Activated CD8-positive, alpha-beta memory T cell treated with anti-CD3 and anti-CD28 coated beads, Interleukin-2, amount 10 ng/mL, durations not matched to agents 7 days and 5 days (primary cell): ENCODE measurements around the gene EPOP. TPM values are rescaled to one million over a fixed set of nuclear protein-coding genes. Genes with fewer than 3 reads are reported as not detected.

Experiments used
- ATAC-seq: fragments of 150-1000 bp; cut with Tn5 transposase; one replicate; pipeline ENCODE4 v1.10.0; 2021; ENCODE audit warnings: moderate library complexity
- CTCF ChIA-PET: fragments of 350-600 bp; sonication (Branson Sonifier 250); formaldehyde crosslinking; loops from one replicate; lab custom pipeline; 2021; ENCODE audit warnings: antibody characterized with exemption; lab: Charles Lee
- DNase-seq: peaks from one replicate; pipeline ENCODE4 v3.0.0-alpha.2; 2020
- H3K27ac Mint-ChIP-seq: one replicate; pipeline ENCODE4 v1.8.0; 2021; ENCODE audit warnings: mild to moderate bottlenecking, mixed read lengths
- H3K27me3 Mint-ChIP-seq: one replicate; pipeline ENCODE4 v1.8.0; 2021; ENCODE audit warnings: mixed read lengths
- H3K36me3 Mint-ChIP-seq: one replicate; pipeline ENCODE4 v1.8.0; 2021; ENCODE audit warnings: mild to moderate bottlenecking, mixed read lengths
- H3K4me1 Mint-ChIP-seq: one replicate; pipeline ENCODE4 v1.8.0; 2021; ENCODE audit warnings: mixed read lengths
- H3K4me3 Mint-ChIP-seq: one replicate; pipeline ENCODE4 v1.8.0; 2021; ENCODE audit warnings: mild to moderate bottlenecking, moderate library complexity, mixed read lengths
- H3K9me3 Mint-ChIP-seq: one replicate; pipeline ENCODE4 v1.8.0; 2022; ENCODE audit warnings: low read depth, mixed read lengths
- total RNA-seq, 2 experiments: library from RNA; stranded (reverse); gene quantifications; one replicate each; pipeline ENCODE4 v1.2.3, GENCODE V29; 2021

Gene EPOP
- total RNA-seq, 2 experiments from 2014 or later, result 10.4 to 20.1 TPM

DNA sequence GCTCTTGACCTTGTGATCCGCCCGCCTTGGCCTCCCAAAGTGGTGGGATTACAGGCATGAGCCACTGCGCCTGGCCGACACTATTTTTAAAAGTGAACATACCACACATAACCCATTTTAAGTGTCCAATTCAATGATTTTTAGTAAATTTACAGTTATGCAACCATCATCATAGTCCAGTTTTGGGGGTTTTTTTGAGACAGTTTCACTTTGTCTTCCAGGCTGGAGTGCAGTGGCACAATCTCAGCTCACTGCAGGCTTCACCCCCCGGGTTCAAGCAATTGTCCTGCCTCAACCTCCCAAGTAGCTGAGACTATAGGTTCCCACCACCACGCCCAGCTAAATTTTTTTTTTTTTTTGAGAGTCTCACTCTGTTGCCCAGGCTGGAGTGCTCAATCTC lies 3.1 kb upstream of the EPOP start:
- Mint-ChIP-seq H3K27ac (no peak overlapping the region), H3K36me3 (no peaks in the 10 kb centered on the region)

DNA sequence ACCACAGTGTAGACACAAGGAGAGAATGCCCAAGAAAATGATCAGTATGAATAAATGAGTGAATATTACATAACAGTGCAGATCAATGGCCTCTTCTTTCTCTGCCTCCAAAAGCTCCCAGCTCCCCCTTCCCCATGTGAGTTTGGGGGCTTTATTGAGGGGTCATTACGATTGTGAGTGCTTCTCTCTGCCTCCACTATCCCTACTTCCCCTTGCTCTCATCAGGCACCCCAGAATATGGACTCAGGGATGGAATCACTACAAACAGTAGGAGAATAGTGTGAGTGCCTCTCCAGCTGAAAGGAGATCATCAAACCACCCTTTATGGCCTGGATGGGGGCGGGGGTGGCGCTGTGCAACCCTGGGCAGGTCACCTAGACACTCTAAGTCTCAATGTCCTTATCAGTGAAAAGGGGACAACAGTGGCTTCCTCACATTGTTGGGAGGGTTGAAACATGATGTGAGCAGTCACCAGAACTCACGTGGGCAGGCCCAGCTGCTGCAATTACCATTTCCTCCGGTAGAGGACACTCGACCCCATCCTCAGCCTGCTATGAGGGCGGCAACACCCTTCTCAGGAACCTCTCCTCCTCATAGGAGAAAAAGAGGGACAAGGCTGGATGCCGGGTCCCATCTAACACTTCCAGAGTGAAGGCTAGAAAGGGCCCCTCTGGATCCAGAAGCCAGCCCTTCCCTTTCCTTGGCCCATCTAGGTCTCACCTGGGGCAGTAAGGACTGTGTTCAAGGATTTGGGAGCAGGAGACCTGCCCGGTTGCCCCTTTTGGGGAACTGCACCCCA lies 2.1 kb upstream of the EPOP start:
- H3K9me3 Mint-ChIP-seq, result no peaks in the 10 kb centered on the region
- peaks cover 11% of the 10 kb centered on the region for H3K27me3 Mint-ChIP-seq
- ATAC-seq (peak; percentile 52), DNase-seq (peak; percentile 89)
- peaks cover 32% of the 10 kb centered on the region for H3K4me1 Mint-ChIP-seq
- no peak overlapping the region for H3K4me3 Mint-ChIP-seq
- peak overlapping the region; percentile 56 for H3K27ac Mint-ChIP-seq
- CTCF ChIA-PET, result interaction anchor here (0.6 to 11.1 kb wide), 24 partner anchors 8 to 255 kb away, joined by 3 to 232 read pairs (median 8); partner anchors contain the start of genes CISD3 and PSMB3
- no peaks in the 10 kb centered on the region for H3K36me3 Mint-ChIP-seq

More for the DNA sequence above, 3.1 kb upstream of the EPOP start:
- ATAC-seq (no peak), DNase-seq (no peak)
- CTCF ChIA-PET, result interaction anchor here (1.2 to 11.1 kb wide), 13 partner anchors 9 to 131 kb away, joined by 3 to 232 read pairs (median 11); partner anchors contain the start of genes CISD3 and PSMB3
- Mint-ChIP-seq H3K27me3 (peaks cover 4% of the 10 kb centered on the region), H3K4me3 (no peak overlapping the region), H3K4me1 (peaks cover 29% of the 10 kb centered on the region), H3K9me3 (no peaks in the 10 kb centered on the region)

DNA sequence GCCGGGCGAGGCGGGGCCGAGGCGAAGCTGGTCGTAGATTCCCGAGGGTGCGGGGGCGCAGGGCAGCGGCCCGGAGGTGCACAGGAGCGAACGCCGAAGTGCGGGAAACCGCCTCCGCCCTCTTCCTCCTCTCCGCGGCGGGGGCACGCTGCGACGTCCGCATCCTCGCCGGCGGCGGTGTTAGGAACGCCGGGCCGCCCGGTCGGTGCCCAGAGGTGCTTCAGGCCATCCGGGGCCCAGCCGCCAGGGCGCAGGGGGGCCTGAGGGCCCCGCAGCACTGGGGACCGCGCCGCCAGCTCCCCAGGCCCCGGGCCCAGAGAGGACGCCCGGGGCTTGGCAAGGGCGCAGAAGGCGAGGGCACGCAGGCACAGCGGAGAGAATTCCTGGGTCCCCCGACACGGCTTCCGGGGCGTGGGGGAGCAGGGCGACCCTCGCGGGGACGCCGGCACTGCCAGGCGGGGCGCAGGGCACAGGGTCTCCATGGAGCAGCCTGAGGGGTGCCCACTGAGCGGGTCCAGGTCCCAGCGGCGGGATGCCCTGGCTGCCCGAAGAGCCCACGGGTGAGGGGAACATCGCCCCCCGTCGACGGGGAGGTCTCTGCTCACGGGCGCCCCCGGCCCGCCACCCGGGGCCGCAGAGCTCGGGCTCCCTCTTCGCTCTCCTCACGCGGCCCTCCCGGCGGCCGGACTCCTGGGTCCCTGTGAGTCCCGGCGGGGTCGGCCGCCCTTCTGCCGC lies 576 bp downstream of the EPOP start:
- DNase-seq, result peak; percentile 53
- CTCF ChIA-PET, result interaction anchor here (5.2 to 11.1 kb wide), 3 partner anchors 54 to 115 kb away, joined by 44 to 232 read pairs (median 44); partner anchors contain the start of gene CISD3
- Mint-ChIP-seq H3K27ac (no peak overlapping the region), H3K36me3 (no peaks in the 10 kb centered on the region), H3K4me1 (peaks cover 32% of the 10 kb centered on the region), H3K27me3 (peaks cover 34% of the 10 kb centered on the region), H3K9me3 (no peaks in the 10 kb centered on the region), H3K4me3 (peak overlapping the region; percentile 63)
- ATAC-seq, result peak; percentile 22

DNA sequence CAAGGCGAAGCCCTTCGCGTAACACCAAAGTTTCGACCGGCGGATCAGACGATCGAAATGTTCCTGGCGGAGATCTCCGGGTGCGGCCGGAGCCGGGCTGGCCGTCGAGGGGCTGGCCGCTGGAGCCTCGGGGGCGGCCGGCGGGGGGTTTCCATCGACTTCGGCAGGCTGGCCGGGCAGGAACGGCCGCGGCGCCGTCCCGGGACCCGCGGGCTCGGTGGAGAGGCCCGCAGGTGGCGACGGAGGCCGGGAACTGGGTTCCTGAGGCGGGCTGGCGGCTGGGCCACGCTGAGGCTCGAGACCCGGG lies 1.1 kb downstream of the EPOP start:
- peak overlapping the region; percentile 63 for H3K4me3 Mint-ChIP-seq
- peaks cover 39% of the 10 kb centered on the region for H3K27me3 Mint-ChIP-seq
- peaks cover 32% of the 10 kb centered on the region for H3K4me1 Mint-ChIP-seq
- peak; percentile 1 for ATAC-seq
- no peak for DNase-seq
- no peaks in the 10 kb centered on the region for H3K9me3 Mint-ChIP-seq
- CTCF ChIA-PET, result interaction anchor here (5.2 to 11.1 kb wide), 3 partner anchors 54 to 115 kb away, joined by 44 to 232 read pairs (median 44); partner anchors contain the start of gene CISD3
- no peak overlapping the region for H3K27ac Mint-ChIP-seq
- no peaks in the 10 kb centered on the region for H3K36me3 Mint-ChIP-seq

- peaks cover 32% of the 10 kb centered on the region for H3K4me1 Mint-ChIP-seq
- peaks cover 45% of the 10 kb centered on the region for H3K27me3 Mint-ChIP-seq
- no peak overlapping the region for H3K27ac Mint-ChIP-seq
- no peak for DNase-seq
- H3K4me3 Mint-ChIP-seq, result peak overlapping the region; percentile 15
- H3K9me3 Mint-ChIP-seq, result no peaks in the 10 kb centered on the region
- no peak for ATAC-seq
- no peaks in the 10 kb centered on the region for H3K36me3 Mint-ChIP-seq
- CTCF ChIA-PET, result interaction anchor here (0.6 to 11.1 kb wide), 4 partner anchors 10 to 114 kb away, joined by 3 to 232 read pairs (median 24); partner anchors contain the start of gene CISD3
Observed at GRCh38 chr17:38672788-38673706, 1.7 kb downstream of the EPOP start.

- peaks cover 31% of the 10 kb centered on the region for H3K4me1 Mint-ChIP-seq
- H3K27ac Mint-ChIP-seq, result no peak overlapping the region
- H3K9me3 Mint-ChIP-seq, result no peaks in the 10 kb centered on the region
- no peak for ATAC-seq
- DNase-seq, result no peak
- peaks cover 53% of the 10 kb centered on the region for H3K27me3 Mint-ChIP-seq
- CTCF ChIA-PET, result interaction anchor here (1.4 to 13.0 kb wide), 3 partner anchors 9 to 115 kb away, joined by 3 to 365 read pairs (median 232); partner anchors contain the start of gene CISD3
- H3K4me3 Mint-ChIP-seq, result no peak overlapping the region
- H3K36me3 Mint-ChIP-seq, result no peaks in the 10 kb centered on the region
Observed at GRCh38 chr17:38671939-38672720, 2.6 kb downstream of the EPOP start.

DNA sequence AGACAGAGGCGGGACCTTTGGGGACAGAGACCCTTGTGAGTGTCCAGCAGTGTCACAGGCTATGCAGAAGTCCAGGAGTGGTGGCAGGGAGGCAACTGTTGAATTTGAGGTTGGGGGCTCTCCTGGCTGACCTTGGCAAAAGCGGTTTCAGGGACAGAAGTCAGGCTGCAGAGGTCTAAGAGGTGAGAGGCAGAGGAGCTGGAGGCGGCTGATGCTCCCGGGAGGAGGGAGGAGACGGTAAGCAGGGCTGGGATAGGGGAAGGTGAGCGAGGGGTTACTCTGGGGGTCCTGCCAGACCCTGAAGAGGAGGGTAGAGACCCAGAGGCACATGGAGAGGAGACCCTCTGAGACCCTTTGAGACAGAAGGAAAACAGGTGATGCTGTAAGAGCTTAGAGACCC lies 5.2 kb downstream of the EPOP start:
- H3K9me3 Mint-ChIP-seq, result no peaks in the 10 kb centered on the region
- H3K4me3 Mint-ChIP-seq, result no peak overlapping the region
- H3K4me1 Mint-ChIP-seq, result peaks cover 10% of the 10 kb centered on the region
- H3K27me3 Mint-ChIP-seq, result peaks cover 62% of the 10 kb centered on the region
- ATAC-seq (no peak), DNase-seq (no peak)
- CTCF ChIA-PET, result interaction anchor here (0.7 to 13.0 kb wide), 6 partner anchors 8 to 113 kb away, joined by 3 to 365 read pairs (median 24); no protein-coding TSS in a partner anchor
- no peaks in the 10 kb centered on the region for H3K36me3 Mint-ChIP-seq
- H3K27ac Mint-ChIP-seq, result no peak overlapping the region

DNA sequence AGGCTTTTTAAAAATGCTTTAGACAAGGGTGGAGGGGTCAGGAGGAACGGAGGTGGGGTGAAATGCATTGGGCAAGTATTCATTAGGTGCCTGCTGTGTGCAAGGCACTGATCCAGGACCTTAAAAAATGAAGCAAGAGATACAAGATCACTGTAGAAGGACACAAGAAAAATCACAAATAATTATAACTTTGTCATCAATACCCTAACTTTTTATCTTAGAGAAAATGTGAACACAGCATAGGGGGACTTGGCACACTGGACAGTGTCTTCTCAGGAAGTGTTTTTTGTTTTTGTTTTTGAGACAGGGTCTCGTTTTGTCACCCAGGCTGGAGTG lies 7.0 kb downstream of the EPOP start:
- no peak overlapping the region for H3K27ac Mint-ChIP-seq
- no peak for DNase-seq
- no peak overlapping the region for H3K4me3 Mint-ChIP-seq
- ATAC-seq, result no peak
- CTCF ChIA-PET, result interaction anchor here (0.6 to 13.0 kb wide), 39 partner anchors 8 to 567 kb away, joined by 3 to 365 read pairs (median 5); no protein-coding TSS in a partner anchor
- H3K9me3 Mint-ChIP-seq, result no peaks in the 10 kb centered on the region
- H3K4me1 Mint-ChIP-seq, result peaks cover 7% of the 10 kb centered on the region
- peaks cover 62% of the 10 kb centered on the region for H3K27me3 Mint-ChIP-seq
- H3K36me3 Mint-ChIP-seq, result no peaks in the 10 kb centered on the region

- DNase-seq, result peak; percentile 77
- H3K27ac Mint-ChIP-seq, result no peak overlapping the region
Observed at GRCh38 chr17:38667099-38667786, 7.5 kb downstream of the EPOP start.

DNA sequence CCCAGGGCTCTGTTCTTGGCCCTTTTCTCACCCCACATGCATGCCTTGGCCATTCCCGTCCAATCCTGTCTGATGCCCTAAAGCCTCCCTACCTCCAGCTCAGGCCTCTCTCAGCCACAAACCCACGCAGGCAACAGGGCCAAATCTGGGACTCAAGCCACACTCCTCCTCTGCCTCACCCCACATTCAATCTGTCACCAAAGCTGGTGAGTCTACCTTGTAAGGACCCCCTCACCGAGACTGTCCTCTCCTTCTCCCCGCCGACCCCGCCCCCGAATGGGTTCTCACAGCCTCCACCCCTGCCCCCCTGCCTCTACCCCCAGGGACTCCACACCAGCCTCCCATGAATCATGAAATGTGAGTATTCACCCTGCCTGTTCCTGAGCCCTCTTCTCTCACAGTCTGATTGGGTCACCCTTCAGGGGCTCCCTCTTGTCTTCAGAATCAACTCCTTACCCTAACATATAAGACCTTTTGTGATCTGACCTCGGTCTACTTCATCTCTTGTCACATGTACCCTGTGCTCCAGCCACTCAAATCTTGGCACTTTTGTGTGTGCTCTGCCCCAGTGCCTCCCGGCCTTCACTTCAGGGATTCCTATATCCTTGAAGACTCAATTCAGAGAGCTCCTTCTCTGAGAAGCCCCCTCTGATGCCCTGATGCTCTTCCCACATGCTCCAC lies 10.7 kb downstream of the EPOP start:
- Mint-ChIP-seq H3K27me3 (peaks cover 36% of the 10 kb centered on the region), H3K4me1 (peaks cover under 1% of the 10 kb centered on the region), H3K4me3 (no peak overlapping the region), H3K36me3 (no peaks in the 10 kb centered on the region), H3K9me3 (no peaks in the 10 kb centered on the region), H3K27ac (no peak overlapping the region)
- no peak for ATAC-seq
- CTCF ChIA-PET, result interaction anchor here (0.7 to 13.0 kb wide), 15 partner anchors 11 to 400 kb away, joined by 3 to 365 read pairs (median 5); partner anchors contain the start of gene SRCIN1
- no peak for DNase-seq

More at GRCh38 chr17:38667099-38667786, 7.5 kb downstream of the EPOP start:
- ATAC-seq, result peak; percentile 76
- no peak overlapping the region for H3K4me3 Mint-ChIP-seq
- H3K27me3 Mint-ChIP-seq, result peaks cover 61% of the 10 kb centered on the region
- H3K4me1 Mint-ChIP-seq, result peaks cover 5% of the 10 kb centered on the region
- CTCF ChIA-PET, result interaction anchor here (0.6 to 13.0 kb wide), 42 partner anchors 9 to 568 kb away, joined by 3 to 365 read pairs (median 5); no protein-coding TSS in a partner anchor
- no peaks in the 10 kb centered on the region for H3K9me3 Mint-ChIP-seq
- no peaks in the 10 kb centered on the region for H3K36me3 Mint-ChIP-seq
